A549 (cell line): ENCODE data around the gene NRXN3. TPM values are rescaled to one million over a fixed set of nuclear protein-coding genes. Genes with fewer than 3 reads are reported as not detected.

Experiments used
- ATAC-seq, 2 experiments: fragments of 200-7000 bp in 1 of 2; fragments of >200 bp in 1 of 2; cut with Nextera tagmentation in 1 of 2; cut with Tn5 transposase in 1 of 2; 3 replicates each; pipeline versions ENCODE4 v1.8.0 to v1.9.1; 2018 to 2020; ENCODE audit warnings: mild to moderate bottlenecking in 1 of 2, moderate library complexity in 1 of 2
- CTCF ChIA-PET: fragments of 300-600 bp; sonication (Branson Sonifier 250); formaldehyde crosslinking; extraction: SDS; loops from one replicate; lab custom pipeline; 2021; ENCODE audit warnings: antibody characterized with exemption, inconsistent platforms; lab: Yijun Ruan, JAX
- POLR2A ChIA-PET: fragments of 350-600 bp; formaldehyde crosslinking; extraction: SDS; loops from one replicate; lab custom pipeline; 2021; ENCODE audit warnings: antibody characterized with exemption, inconsistent platforms; lab: Yijun Ruan, JAX
- DNase-seq, 2 experiments: peaks; one replicate each; pipeline versions ENCODE4 v3.0.0 to v3.0.0-alpha.2; 2011 to 2016; ENCODE audit warnings: low read depth in 1 of 2, low spot score in 1 of 2
- FAIRE-seq: peaks from 2 replicates; lab custom pipeline; 2011; peaks lifted over from hg19 to GRCh38; lab: Jason Lieb, UNC
- H3K27ac ChIP-seq, 2 experiments: fragments of >200 bp; sonication (Bioruptor Twin); formaldehyde crosslinking; 3 replicates each; pipeline ENCODE4 v1.5.1; 2016 to 2017
- H3K4me1 ChIP-seq: fragments of >200 bp; sonication (Bioruptor Twin); formaldehyde crosslinking; 3 replicates; pipeline ENCODE4 v1.6.1; 2016
- H3K4me2 ChIP-seq: fragments of >200 bp; sonication (Bioruptor Twin); formaldehyde crosslinking; 3 replicates; pipeline ENCODE4 v1.6.1; 2016
- H3K4me3 ChIP-seq: fragments of >200 bp; sonication (Bioruptor Twin); formaldehyde crosslinking; 3 replicates; pipeline ENCODE4 v1.5.1; 2016
- H3K9me3 ChIP-seq: fragments of >200 bp; sonication (Bioruptor Twin); formaldehyde crosslinking; 3 replicates; pipeline ENCODE4 v1.6.1; 2016
- BHLHE40 ChIP-seq: IDR thresholded peaks from 2 replicates; pipeline ENCODE4 v1.6.1; 2012; ENCODE audit warnings: low read depth, low read length, inconsistent platforms
- CBX8 ChIP-seq: fragments of 200-600 bp; sonication (generic); IDR thresholded peaks from 2 replicates; pipeline ENCODE4 v1.6.1; 2016
- CHD2 ChIP-seq: fragments of 150-350 bp; IDR thresholded peaks from 2 replicates; pipeline ENCODE4 v1.6.1; 2014; ENCODE audit warnings: low read length; ENCODE audit not compliant: partially characterized antibody
- CHD4 ChIP-seq: fragments of 200-600 bp; sonication (generic); IDR thresholded peaks from 2 replicates; pipeline ENCODE4 v1.6.1; 2016; ENCODE audit warnings: antibody characterized with exemption, mild to moderate bottlenecking, borderline replicate concordance
- EHMT2 ChIP-seq: fragments of 200-600 bp; sonication (generic); IDR thresholded peaks from 2 replicates; pipeline ENCODE4 v1.6.1; 2016; ENCODE audit warnings: antibody characterized with exemption, low read depth, mild to moderate bottlenecking, moderate library complexity
- FOSB ChIP-seq: fragments of 250-450 bp; sonication (Bioruptor Pico); IDR thresholded peaks from 2 replicates; pipeline ENCODE4 v1.5.0; 2020; ENCODE audit warnings: mild to moderate bottlenecking, moderate library complexity
- FOXS1 ChIP-seq: fragments of 250-450 bp; sonication (Bioruptor Pico); IDR thresholded peaks from 2 replicates; pipeline ENCODE4 v1.5.0; 2020; ENCODE audit warnings: mild to moderate bottlenecking, moderate library complexity
- GATA3 ChIP-seq: IDR thresholded peaks from 2 replicates; pipeline ENCODE4 v1.6.1; 2012; ENCODE audit warnings: borderline replicate concordance
- HOXB13 ChIP-seq: fragments of 250-450 bp; sonication (Bioruptor Pico); IDR thresholded peaks from 2 replicates; pipeline ENCODE4 v1.5.0; 2020; ENCODE audit warnings: low read depth, mild to moderate bottlenecking, moderate library complexity
- JUN ChIP-seq, 2 experiments: fragments of >200 bp; sonication (Bioruptor Twin); formaldehyde crosslinking; IDR thresholded peaks; 2 replicates in 1 of 2; 3 replicates in 1 of 2; pipeline ENCODE4 v1.6.1; 2016 to 2017
- JUNB ChIP-seq: fragments of >200 bp; sonication (Bioruptor Twin); formaldehyde crosslinking; IDR thresholded peaks from 2 replicates; pipeline ENCODE4 v1.6.1; 2016
- MAFK ChIP-seq: fragments of 450-650 bp; IDR thresholded peaks from 2 replicates; pipeline ENCODE4 v1.6.1; 2014; ENCODE audit not compliant: partially characterized antibody
- POLR2A ChIP-seq: IDR thresholded peaks from 2 replicates; pipeline ENCODE4 v1.6.1; 2012; ENCODE audit warnings: mild to moderate bottlenecking, low read length
- POLR2AphosphoS2 ChIP-seq: conservative IDR thresholded peaks from 2 replicates; pipeline ENCODE4 v1.6.1; 2012; ENCODE audit warnings: low read length, improper control_type of control experiment, inconsistent platforms
- RAD21 ChIP-seq, 2 experiments: fragments of >200 bp in 1 of 2; sonication (Bioruptor Twin) in 1 of 2; formaldehyde crosslinking in 1 of 2; IDR thresholded peaks in 1 of 2; conservative IDR thresholded peaks in 1 of 2; 2 replicates in 1 of 2; 3 replicates in 1 of 2; pipeline ENCODE4 v1.6.1; 2012 to 2018; ENCODE audit warnings: inconsistent platforms in 1 of 2
- RCOR1 ChIP-seq: fragments of 150-350 bp; IDR thresholded peaks from 2 replicates; pipeline ENCODE4 v1.6.1; 2014; ENCODE audit warnings: antibody characterized with exemption, low read length, low read depth
- RFX5 ChIP-seq: fragments of 450-650 bp; IDR thresholded peaks from 2 replicates; pipeline ENCODE4 v1.7.1; 2014; ENCODE audit warnings: antibody characterized with exemption, mild to moderate bottlenecking, moderate library complexity
- SMC3 ChIP-seq: fragments of >200 bp; sonication (Bioruptor Twin); formaldehyde crosslinking; IDR thresholded peaks from 3 replicates; pipeline ENCODE4 v1.6.1; 2018; ENCODE audit warnings: inconsistent platforms
- TFCP2L1 ChIP-seq: fragments of 250-450 bp; sonication (Bioruptor Pico); IDR thresholded peaks from 2 replicates; pipeline ENCODE4 v1.5.0; 2021; ENCODE audit warnings: mild to moderate bottlenecking
- ZC3H11A ChIP-seq: fragments of 450-650 bp; IDR thresholded peaks from 2 replicates; pipeline ENCODE4 v1.6.1; 2014; ENCODE audit warnings: antibody characterized with exemption, mild to moderate bottlenecking
- ZFP36 ChIP-seq: fragments of 450-650 bp; IDR thresholded peaks from 2 replicates; pipeline ENCODE4 v1.6.1; 2014; ENCODE audit warnings: borderline replicate concordance; ENCODE audit not compliant: partially characterized antibody
- ZNF302 ChIP-seq: fragments of 250-450 bp; sonication (Bioruptor Pico); IDR thresholded peaks from 2 replicates; pipeline ENCODE4 v1.9.0; 2021; ENCODE audit warnings: inconsistent platforms, mild to moderate bottlenecking, moderate library complexity
- WGBS: methylation state at CpG from one replicate; pipeline ENCODE4 v1.1.6; 2017; ENCODE audit errors: missing lambda C conversion rate; 5-methylcytosine and 5-hydroxymethylcytosine counted together
- polyA plus RNA-seq, 4 experiments: library from polyadenylated mRNA; depleted of rRNA in 3 of 4; stranded (reverse); fragments of >200 nt; fragmentation: RNase III in 1 of 4; extraction: RNeasy Plus Mini Kit Qiagen cat#74134 plus additional on column Dnase treatment in 1 of 4; gene quantifications; 2 replicates in 3 of 4; 3 replicates in 1 of 4; pipeline ENCODE4 v1.2.3, GENCODE V29; 2011 to 2017
- TF ChIP-seq, protein P1 (sequence below): IDR thresholded peaks from 2 replicates; pipeline ENCODE4 v1.6.1; 2012; ENCODE audit warnings: low read depth, borderline replicate concordance

NRXN3 gene
- polyA plus RNA-seq, 2 of the 4 experiments (the other 2 are of a cell fraction), result 0.62 to 2.3 TPM

DNA sequence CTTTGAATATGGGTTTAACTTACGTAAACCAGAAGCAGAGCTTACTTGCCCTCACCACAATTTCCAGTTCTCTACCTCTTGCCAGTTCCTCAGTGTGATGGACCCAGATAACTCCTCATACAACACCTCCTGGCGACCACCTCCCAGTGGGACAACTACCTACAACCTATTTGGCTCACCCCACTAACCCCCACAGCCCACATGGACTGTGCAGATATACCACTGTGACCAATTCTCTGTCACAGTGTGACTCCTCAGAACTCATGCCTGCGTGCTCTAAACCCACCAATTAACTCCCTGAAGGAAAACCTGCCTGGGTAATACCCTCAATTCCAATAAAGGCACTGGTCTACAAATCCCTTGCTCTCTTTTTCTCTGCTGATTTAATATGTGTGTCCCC is 1729.4 kb downstream of the NRXN3 start:
- ChIA-PET POLR2A (no interaction called here), CTCF (no interaction called here)
- 0 out of 3 replicates have a peak, but pooled peaks cover 3% of the 10 kb centered on the region for H3K9me3 ChIP-seq
- H3K4me2 ChIP-seq, result no peak overlapping the region
- WGBS, result 17% methylated on average over 3 of the region's 3 CpGs
- H3K27ac ChIP-seq, result no peak overlapping the region
- no peak for DNase-seq
- H3K4me1 ChIP-seq, result no peaks in the 10 kb centered on the region
- FAIRE-seq, result no peak
- TF ChIP-seq CHD4, result no peak
- TF ChIP-seq TFCP2L1 (CRISPR knock-in tag), result no peak
- TF ChIP-seq, protein P1, sequence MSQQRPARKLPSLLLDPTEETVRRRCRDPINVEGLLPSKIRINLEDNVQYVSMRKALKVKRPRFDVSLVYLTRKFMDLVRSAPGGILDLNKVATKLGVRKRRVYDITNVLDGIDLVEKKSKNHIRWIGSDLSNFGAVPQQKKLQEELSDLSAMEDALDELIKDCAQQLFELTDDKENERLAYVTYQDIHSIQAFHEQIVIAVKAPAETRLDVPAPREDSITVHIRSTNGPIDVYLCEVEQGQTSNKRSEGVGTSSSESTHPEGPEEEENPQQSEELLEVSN, result no peak
- no peak for TF ChIP-seq POLR2A
- TF ChIP-seq JUN (IDR thresholded peaks at IDR 0.05), result no peak
- no peak for TF ChIP-seq ZC3H11A
- TF ChIP-seq FOSB, result no peak
- no peak for TF ChIP-seq JUNB
- no peak for TF ChIP-seq RCOR1
- no peak for TF ChIP-seq CHD2
- no peak for TF ChIP-seq HOXB13 (CRISPR knock-in tag)
- H3K4me3 ChIP-seq, result no peak overlapping the region
- ATAC-seq, result no peak

DNA sequence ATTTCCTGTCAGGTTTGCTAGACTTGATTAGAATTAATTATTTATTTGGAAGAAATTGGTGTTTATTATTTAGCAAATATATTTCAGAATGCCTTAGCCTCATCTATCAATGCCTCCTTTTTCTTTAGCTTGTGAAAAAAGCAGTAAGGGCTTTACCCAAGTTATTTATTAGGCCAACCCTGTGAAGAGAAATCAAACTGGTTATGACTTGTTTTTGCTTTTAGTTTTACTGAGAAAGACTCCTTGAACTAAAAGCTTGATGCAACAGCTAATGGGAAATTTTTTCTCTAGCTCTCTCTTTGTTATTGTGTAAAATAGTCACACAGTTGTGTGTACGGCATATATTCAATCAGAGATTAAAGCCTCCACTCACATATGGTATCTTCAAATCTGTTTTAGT is 1734.3 kb downstream of the NRXN3 start:
- no peak overlapping the region for H3K4me3 ChIP-seq
- FAIRE-seq, result no peak
- no peak for DNase-seq
- H3K4me2 ChIP-seq, result no peak overlapping the region
- POLR2A ChIA-PET, result no interaction called here
- TF ChIP-seq EHMT2 (no peak), RCOR1 (no peak), RAD21 (conservative IDR thresholded peaks at IDR 0.05 in 1 of 2, IDR thresholded peaks at IDR 0.05 in 1 of 2) (no peak), SMC3 (no peak), JUNB (no peak)
- CTCF ChIA-PET, result no interaction called here
- no peaks in the 10 kb centered on the region for H3K4me1 ChIP-seq
- H3K9me3 ChIP-seq, result no peaks in the 10 kb centered on the region
- H3K27ac ChIP-seq, result no peak overlapping the region
- WGBS, result 54% methylated on average over 1 of the region's 1 CpG
- ATAC-seq, result no peak

DNA sequence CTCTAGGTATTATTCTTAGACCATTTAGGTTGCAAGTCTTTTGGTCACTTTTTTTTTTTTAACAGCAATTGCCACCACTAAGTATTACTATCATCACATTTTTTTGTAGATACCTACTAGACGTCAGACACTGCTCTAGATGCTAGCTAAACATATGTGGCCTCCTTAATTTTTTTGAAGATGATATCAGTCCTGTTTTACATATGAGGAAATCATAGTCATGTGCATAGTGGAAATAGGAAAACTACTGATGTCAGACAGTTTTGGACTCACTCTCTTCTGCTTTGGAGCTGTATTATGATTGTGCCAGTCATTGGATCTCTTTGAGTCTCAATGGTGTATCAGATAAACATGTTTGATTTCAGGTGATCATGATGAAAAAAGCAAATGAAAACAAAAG is 1736.8 kb downstream of the NRXN3 start:
- ATAC-seq, result no peak
- TF ChIP-seq ZFP36 (no peak), SMC3 (no peak), ZNF302 (CRISPR knock-in tag) (no peak), BHLHE40 (no peak), MAFK (no peak), TFCP2L1 (CRISPR knock-in tag) (no peak), POLR2AphosphoS2 (no peak), CBX8 (no peak), FOXS1 (CRISPR knock-in tag) (no peak), GATA3 (no peak), RFX5 (no peak)
- TF ChIP-seq, protein P1, result no peak
- TF ChIP-seq, all 56 proteins: peak for 0
- 6% methylated on average over 1 of the region's 1 CpG for WGBS
- POLR2A ChIA-PET, result no interaction called here
- DNase-seq (no peak), FAIRE-seq (no peak)
- Histone ChIP-seq H3K4me1 (no peaks in the 10 kb centered on the region), H3K4me2 (no peak overlapping the region), H3K4me3 (no peak overlapping the region), H3K27ac (no peak overlapping the region), H3K9me3 (no peaks in the 10 kb centered on the region)
- CTCF ChIA-PET, result no interaction called here
